GM21576 (cell line): ENCODE measurements around the gene ATG16L1.
"Not testable (repeated sequence)": the region's sequence is repeated elsewhere in the genome, so short reads cannot be mapped to it uniquely, and the experiment has no call there.

ENCODE experiments used
- ATAC-seq: cut with Tn5 transposase; IDR thresholded peaks from one replicate; pipeline ENCODE4 v1.9.1; 2021; ENCODE audit warnings: mild to moderate bottlenecking, moderate library complexity; ENCODE audit not compliant: unreplicated experiment

ATG16L1 gene

DNA sequence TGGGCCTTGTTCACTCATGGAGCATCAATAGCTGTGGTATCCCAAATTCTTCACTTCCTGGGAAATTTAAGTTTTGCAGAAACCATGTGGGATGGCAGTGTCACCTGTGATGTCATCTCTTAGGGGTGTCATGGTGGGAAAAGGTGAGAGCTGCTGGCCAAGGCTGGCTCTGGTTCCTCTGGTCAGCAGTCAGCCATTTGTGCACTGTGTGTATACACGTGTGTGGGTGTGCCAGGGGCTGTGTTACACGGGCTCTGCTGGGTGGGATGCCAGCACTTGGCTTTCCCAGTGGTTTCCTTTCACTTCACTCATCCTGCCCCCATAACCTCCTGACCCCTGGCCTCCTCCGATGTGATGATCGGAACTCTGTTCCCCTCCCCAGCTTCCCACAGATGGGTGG is 77.4 kb downstream of the ATG16L1 start:
- ATAC-seq, result no peak

DNA sequence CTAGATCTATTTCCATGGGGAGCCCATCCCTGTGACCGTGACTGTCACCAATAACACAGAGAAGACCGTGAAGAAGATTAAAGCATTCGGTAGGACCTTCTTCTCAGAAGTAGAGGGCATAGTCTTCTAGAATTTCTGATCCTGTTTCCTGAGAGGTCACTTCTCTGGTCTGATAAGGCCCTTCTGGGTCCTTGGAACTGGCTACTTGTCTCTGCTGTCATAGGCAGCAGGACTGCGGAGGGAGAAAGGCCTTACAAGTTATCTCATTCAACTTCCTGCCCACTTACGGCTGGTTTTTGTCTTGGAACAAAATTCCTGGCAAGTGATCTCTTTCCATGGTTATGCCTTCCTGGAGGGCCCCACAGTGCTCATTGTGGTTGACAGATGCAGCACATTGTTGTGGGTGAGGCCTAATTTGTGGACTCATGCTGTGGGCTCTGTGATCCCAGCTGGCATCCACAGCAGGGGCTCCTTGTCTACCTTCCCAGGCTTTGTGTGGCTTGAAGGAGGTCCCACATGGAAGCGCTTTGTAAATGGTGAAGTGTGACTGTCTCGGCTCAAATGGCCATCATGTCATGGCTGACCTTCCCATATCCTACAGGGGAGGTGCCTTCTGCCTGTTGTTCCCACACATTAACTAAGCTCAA is 78.1 kb downstream of the ATG16L1 start:
- ATAC-seq, result no peak

DNA sequence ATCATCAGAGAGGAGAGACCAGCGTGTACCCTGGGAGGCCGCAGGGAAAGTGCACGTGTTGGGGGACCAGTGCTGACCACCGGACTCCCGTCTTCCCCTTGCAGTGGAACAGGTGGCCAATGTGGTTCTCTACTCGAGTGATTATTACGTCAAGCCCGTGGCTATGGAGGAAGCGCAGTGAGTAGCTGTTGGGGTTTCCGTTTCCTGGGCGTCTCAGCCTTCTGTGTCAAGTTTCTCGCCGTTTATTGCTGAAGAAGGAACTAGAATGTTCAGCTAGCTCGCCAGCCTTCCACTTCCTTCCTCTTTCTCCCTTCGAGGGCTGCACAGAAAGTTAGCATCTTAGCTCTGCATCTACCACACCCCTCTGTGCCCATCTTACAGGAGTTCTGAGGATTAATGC is 80.1 kb downstream of the ATG16L1 start:
- ATAC-seq, result peak; percentile 89

DNA sequence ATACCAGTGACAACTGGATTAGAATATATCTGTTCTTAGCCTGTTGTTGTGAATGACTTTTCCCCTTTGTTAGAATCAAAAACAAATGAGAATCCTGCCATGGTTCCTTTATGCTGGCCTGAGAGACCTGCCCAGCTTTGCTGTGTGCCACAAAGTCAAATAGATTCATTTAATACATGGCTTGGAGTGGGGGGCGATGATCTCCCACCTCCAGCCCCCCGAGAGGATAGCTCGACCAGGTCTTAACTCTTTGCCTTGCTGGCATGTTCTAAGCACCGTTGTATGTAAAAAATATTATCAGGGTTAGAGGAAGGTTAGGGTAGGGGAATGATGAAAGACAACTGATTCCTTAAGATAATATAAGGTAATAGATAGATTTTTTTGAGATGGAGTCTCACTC is 80.7 kb downstream of the ATG16L1 start:
- ATAC-seq, result no peak

DNA sequence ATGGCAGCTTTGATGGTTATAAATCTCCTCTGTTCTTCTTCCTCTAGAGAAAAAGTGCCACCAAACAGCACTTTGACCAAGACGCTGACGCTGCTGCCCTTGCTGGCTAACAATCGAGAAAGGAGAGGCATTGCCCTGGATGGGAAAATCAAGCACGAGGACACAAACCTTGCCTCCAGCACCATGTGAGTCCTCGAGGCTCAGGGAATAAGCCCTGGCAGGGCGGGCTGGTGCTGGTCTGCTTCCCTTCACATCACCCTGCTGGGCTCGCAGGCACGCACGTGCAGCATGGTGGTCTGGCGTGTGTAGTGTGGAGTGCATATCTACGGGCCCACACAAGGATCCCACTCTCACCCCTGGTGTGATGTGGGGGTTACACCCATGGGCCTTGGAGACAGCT is 83.4 kb downstream of the ATG16L1 start:
- ATAC-seq, result no peak

DNA sequence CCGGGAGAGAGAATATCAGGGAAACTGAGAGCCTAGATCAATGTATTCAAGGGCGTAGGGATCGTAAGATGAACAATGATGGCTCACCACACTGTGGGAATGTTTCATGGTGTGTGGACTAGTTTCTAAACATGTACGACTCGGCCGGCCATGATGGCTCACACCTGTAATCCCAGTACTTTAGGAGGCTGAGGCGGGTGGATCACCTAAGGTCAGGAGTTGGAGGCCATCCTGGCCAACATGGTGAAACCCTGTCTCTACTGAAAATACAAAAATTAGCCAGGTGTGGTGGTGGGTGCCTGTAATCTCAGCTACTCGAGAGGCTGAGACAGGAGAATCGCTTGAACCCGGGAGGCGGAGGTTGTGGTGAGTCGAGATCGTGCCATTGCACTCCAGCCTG is 84.6 kb downstream of the ATG16L1 start:
- ATAC-seq, result not testable (repeated sequence)

GRCh38 chr2:233336541-233336940 is 85.1 kb downstream of the ATG16L1 start:
- no peak for ATAC-seq

DNA sequence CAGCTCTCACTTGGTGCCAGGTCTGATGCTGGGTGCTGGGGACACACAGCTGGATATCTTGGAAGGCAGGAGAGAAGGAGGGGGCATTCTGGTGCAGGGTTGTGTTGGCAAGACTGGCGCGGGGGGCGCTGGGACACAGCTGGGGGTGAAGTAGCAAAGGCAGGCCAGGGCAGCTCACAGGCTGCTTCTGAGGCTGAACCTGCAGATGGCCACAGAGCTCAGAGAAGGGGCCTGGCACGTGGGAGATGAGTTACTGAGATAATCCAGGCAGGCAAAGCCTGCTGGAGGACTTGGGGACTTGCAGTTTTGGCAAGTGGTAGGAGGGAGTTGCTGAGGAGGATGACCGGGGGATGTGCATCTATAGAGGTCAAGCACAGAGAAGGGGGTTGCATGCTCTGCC is 86.6 kb downstream of the ATG16L1 start:
- no peak for ATAC-seq

- no peak for ATAC-seq
These were observed 87.4 kb downstream of the ATG16L1 start for GRCh38 chr2:233338812-233339368.

- ATAC-seq, result no peak
These were observed 88.0 kb downstream of the ATG16L1 start for GRCh38 chr2:233339427-233339826.

GRCh38 chr2:233341296-233341695 is 89.8 kb downstream of the ATG16L1 start:
- no peak for ATAC-seq

- no peak for ATAC-seq
These were observed 90.8 kb downstream of the ATG16L1 start for GRCh38 chr2:233342301-233342700.

GRCh38 chr2:233343171-233343705 is 91.8 kb downstream of the ATG16L1 start:
- no peak for ATAC-seq
